ENCODE measurements around the gene TM7SF2.

Gene TM7SF2

DNA sequence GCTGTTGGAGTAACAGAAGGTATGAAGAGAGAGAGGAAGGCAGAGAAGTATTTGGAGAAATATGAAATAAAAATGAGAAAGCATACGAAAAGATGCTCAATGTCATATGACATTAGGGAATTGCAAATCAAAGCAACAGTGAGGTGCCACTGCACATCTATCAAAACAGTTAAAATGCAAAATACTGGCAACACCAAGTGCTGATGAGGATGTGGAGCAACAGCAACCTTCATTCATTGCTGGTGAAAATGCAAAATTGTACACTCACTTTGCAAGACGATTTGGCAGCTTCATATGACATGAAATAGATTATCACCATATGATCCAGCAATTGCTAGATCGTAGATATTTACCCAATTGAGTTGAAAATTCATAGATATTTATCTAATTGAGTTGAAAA lies 49.0 kb downstream of the TM7SF2 start:
- no peak for DNase-seq

DNA sequence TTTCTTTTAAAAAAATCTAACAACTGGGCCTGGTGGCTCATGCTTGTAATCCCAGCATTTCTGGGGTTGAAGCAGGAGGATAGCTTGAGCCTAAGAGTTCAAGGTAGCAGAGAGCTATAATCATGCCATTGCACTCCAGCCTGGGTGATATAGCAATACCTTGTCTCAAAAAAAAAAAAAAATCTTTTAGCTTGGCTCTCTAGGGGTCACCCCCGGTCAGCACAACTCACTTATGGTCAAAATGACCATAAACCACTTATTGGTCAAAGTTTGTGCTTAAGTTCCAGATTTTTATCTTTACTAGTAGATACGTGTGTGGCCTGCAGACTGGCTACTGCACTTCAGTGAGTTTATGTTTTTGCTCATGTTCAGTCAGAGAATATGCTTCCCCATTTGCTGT lies 52.0 kb downstream of the TM7SF2 start:
- DNase-seq, result no peak
